Activated effector memory CD4-positive, alpha-beta T cell treated with Interleukin-2 at 50 U/mL for 16 hours (primary cell): ENCODE results near the gene MIGA1.

Experiments
- DNase-seq: peaks from one replicate; pipeline ENCODE4 v3.0.0-alpha.2; 2020

The MIGA1 gene

GRCh38 chr1:77847621-77848080, 68.2 kb downstream of the MIGA1 start:
- DNase-seq: no peak

GRCh38 chr1:77850082-77850481, 70.6 kb downstream of the MIGA1 start:
- no peak for DNase-seq

- no peak for DNase-seq
Observed at GRCh38 chr1:77857552-77857951, 78.1 kb downstream of the MIGA1 start.

GRCh38 chr1:77858725-77859124, 79.3 kb downstream of the MIGA1 start:
- DNase-seq: no peak

GRCh38 chr1:77859248-77859647, 79.8 kb downstream of the MIGA1 start:
- DNase-seq: no peak

DNA sequence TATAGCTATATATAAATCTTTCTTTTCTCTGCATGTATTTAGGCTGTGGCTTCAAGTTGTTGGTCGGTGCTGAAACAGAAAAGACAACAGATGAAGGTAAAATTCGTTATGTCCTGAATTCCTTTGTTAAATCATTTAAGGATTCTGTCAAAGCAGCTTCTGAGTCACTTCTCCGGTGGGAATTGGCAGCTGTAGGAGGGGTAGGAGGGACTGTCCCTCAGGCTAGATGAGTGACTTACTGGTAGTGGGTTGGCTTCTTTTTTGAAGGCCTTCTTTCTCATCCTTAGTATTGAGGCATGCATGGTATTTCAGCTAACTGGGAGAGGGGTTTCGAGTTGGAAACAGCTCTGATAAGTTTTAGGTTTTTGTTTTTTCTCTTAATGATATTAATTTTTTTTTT, 86.8 kb downstream of the MIGA1 start:
- DNase-seq: no peak

DNA sequence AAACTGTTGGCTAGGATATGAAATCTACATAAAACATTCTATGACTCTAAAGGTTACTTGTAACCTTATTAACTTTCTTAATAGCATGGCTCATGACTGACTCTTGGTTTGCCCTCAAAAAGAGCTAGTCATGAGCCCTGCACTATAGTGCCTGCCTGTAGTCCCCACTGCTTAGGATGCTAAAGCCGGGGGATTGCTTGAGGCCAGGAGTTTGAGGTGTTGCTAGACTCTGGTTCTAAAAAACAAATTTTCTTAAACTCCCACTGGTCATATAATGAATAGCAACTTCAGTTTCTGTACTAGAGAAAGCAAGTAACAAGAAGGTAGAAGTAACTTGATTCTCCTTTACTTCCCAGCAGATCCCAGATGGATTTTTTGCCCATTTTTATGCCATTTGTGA, 93.2 kb downstream of the MIGA1 start:
- DNase-seq: no peak

DNA sequence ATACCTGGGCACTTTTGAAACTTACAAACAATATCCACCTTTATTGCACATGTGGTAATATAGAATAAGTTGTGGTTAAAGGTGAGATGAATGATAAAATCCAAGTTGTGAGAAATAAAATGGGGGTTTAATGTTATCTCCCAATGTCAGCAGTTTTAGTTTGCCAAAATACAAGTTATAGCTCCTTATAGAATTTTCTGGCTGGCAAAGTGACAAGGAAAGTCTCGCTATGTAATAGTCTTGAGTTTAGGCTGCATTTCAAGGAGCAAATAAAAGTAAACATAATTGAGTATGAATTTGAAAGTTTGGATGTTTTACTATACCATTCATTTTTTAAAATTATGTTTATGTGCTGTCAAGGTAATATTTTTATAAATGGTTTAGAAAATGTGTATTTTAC, 94.0 kb downstream of the MIGA1 start:
- no peak for DNase-seq

DNA sequence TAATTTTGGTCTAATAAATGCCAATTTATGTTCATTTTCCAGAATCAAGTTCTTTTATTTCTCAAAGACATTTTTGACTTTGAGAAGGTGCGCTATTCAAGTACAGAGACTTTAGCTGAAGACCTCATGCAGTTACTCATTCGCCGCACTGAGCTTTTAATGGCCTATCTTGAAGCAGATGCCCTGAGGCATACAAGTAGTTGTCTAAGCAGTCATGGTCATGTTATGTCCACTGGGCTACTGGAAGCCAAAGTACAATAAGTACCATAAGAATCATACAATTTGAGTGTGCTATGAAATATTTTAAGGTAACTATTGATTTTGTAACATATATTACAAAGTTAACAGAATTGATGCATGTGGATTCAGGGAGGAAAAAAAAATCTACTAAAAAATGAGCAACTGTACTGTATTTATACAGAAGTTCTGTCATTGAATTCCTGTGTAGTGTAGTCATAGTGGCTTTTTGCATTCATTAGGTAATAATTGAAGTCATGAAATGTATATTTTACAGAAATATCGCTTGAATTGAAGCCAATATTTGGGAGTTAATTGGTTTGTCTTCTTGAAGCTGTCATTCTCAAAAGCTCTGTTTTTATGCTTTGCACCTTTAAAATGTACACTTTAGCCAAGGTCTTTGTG, 95.5 kb downstream of the MIGA1 start:
- no peak for DNase-seq

- DNase-seq: no peak
Observed at GRCh38 chr1:77876884-77877283, 97.4 kb downstream of the MIGA1 start.

GRCh38 chr1:77881061-77881460, 101.6 kb downstream of the MIGA1 start:
- DNase-seq: no peak

DNA sequence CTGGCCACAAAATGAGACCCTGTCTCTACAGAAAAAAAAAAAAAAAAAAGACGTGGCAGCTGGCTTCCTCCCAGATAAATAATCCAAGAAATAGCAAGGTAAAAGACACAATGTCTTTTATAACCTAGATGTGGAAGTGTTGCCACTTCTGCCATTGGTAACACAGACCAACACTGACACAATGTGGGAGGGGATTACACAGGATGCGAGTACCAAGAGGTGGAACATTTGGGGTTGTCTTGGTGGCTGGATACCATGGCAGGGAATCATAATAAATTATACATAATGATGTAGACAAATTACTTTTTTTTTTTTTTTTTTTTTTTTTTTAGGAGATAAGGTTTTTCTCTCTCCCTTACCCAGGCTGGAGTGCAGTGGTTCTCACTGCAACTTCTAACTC, 103.0 kb downstream of the MIGA1 start:
- DNase-seq: no peak

DNA sequence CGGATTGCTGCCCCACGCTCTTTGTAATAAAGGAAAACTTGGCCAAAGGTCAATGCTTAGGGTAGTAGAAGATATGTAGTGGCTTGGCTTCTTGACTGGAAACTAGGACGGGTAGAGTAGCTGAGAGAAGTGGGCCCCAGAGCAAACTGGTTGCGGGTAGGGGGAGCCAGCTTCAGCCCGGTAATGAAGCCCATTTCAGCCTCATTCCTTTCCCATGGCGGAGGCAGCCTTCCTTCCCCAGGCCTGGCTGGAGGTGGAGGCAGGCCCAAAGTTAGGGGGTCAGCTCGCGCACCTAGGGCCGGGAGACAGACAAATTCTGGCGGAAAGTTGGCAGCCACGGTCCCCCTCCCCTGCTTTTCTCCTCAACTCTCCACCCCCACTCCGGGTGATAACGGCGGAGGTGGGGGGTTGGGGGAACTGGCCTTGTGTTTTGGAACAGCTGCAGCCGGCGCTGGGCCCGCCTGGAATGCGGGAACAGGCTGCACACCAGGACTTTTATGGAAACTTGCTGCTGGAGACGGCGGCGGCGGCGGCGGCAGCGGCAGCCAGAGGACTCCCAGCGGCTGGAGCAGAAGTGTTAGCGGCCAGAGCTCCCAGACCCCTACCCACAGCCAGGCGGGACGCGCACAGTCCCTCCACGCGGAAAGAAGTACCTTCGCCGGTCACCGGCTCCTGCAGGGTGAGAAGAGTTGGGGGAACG, 108.8 kb downstream of the MIGA1 start, which contains the start of gene NEXN:
Gene NEXN (plus strand): TSS at position 544 of the 700 bp plus-strand sequence. CDS start 27,483 bp downstream, outside the sequence.
- no peak for DNase-seq

GRCh38 chr1:77888781-77889642, 109.6 kb downstream of the MIGA1 start:
- no peak for DNase-seq

DNA sequence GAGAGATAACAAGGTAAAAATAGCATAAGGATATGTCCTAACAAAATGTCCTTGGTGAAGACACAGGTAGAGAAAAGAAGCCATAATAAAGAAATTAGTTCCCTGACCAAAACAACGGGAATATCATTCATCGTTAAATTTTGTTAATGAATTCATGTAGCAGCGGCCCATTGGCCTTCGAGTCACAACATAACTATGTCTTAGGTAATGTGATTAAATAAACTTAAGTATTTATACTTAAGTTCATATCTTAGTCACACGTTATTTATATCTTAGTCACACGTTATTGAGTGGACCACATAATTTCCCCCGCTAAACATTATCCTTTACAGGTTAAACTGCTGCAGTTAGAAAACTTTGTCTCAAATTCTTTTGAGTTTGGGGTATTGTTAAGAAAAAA, 110.2 kb downstream of the MIGA1 start:
- no peak for DNase-seq

GRCh38 chr1:77891200-77891599, 111.8 kb downstream of the MIGA1 start:
- no peak for DNase-seq

- DNase-seq: no peak
Observed at GRCh38 chr1:77899647-77900320, 120.3 kb downstream of the MIGA1 start.

GRCh38 chr1:77900687-77901293, 121.3 kb downstream of the MIGA1 start:
- no peak for DNase-seq

DNA sequence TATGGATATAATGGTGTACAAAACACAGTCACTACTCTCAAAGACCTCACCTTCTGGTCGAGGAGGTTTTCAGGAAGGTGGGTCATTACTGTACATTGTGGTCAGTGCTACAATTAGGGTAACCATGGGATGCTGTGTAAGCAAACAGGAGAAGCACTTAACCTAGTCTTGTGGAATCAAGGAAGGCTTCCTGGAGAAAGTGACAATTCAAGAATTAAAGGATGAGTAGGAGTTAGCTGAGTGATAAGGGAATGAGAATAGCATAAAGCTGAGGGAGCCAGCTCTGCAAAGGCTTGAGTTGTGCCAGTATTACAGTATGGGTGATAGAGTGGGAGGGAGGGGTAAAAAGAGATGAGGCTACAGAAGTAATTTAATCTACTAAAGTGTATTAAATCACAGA, 126.2 kb downstream of the MIGA1 start:
- DNase-seq: no peak

DNA sequence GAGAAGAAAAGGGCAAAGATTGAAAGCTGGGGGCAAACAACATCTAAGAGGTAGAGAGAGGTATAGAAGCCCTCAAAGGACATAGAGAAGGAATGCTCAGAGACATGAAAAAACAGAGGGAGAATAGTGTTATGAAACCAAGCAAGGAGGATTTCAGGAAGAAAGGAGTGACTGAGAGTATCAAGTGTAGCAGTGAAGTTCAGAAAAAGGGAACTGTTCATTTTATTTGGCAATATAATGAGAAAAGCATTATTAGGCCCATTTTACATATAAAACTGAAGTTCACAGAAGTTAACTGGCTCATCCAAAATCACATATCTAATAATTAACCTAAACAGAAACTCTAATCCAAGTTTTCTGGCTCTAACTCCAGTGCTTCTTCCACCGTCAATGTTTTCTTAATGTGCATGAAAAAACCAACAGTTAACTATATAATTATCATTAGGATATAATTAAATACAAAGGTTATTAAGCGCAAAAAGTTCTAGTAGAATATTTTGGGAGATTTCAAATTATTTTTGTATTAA, 126.6 kb downstream of the MIGA1 start:
- no peak for DNase-seq

DNA sequence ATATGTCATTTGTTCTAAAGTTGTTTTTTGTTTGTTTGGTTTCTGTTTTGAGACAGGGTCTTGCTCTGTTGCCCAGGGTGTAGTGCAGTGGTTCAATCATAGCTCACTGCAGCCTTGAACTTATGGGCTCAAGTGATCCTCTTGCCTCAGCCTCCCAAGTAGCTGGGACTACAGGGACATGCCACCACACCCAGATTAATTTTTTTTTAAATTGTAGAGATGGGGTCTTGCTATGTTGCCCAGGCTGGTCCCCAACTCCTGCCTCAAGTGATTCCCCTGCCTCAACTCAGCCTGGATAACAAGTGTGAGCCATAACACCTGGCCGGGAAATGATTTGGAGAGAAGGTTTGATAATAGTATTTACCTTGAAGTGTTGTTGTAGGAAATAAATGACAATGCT, 127.2 kb downstream of the MIGA1 start:
- DNase-seq: no peak

DNA sequence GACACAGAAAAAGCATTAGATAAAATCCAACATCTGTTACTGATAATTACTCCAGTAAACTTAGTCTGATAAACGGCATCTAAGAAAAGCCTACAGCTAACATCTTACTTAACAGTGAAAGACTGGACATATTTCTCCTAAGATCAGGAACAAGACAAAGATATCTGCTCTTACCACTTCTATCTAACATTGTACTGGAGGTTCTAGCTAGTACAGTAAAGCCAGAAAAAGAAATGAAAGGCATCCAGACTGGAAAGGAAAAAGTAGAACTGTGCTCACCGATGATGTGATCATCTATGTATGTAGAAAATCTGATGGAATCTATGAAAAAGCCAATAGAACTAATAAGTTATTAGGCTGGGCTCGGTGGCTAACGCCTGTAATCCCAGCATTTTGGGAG, 130.7 kb downstream of the MIGA1 start:
- no peak for DNase-seq
